Endothelial cell (in vitro differentiated cells): ENCODE data around the gene SLC2A9. TPM values are rescaled to one million over a fixed set of nuclear protein-coding genes. Genes with fewer than 3 reads are reported as not detected.

Experiments
- DNase-seq: peaks from one replicate; pipeline ENCODE4 v3.0.0; 2021; ENCODE audit warnings: low spot score
- H3K27ac Mint-ChIP-seq: one replicate; pipeline ENCODE4 v1.8.0; 2021; ENCODE audit warnings: mixed read lengths, inconsistent platforms; ENCODE audit not compliant: unreplicated experiment
- H3K27me3 Mint-ChIP-seq: one replicate; pipeline ENCODE4 v1.8.0; 2021; ENCODE audit warnings: mild to moderate bottlenecking, moderate library complexity, mixed read lengths, inconsistent platforms; ENCODE audit not compliant: unreplicated experiment
- H3K36me3 Mint-ChIP-seq: one replicate; pipeline ENCODE4 v1.8.0; 2021; ENCODE audit warnings: mild to moderate bottlenecking, low read depth, mixed read lengths, inconsistent platforms; ENCODE audit not compliant: unreplicated experiment
- H3K4me1 Mint-ChIP-seq: one replicate; pipeline ENCODE4 v1.8.0; 2021; ENCODE audit warnings: mild to moderate bottlenecking, mixed read lengths, inconsistent platforms; ENCODE audit not compliant: unreplicated experiment
- H3K4me3 Mint-ChIP-seq: one replicate; pipeline ENCODE4 v1.8.0; 2021; ENCODE audit warnings: mild to moderate bottlenecking, mixed read lengths, inconsistent platforms; ENCODE audit not compliant: unreplicated experiment
- H3K9me3 Mint-ChIP-seq: one replicate; pipeline ENCODE4 v1.8.0; 2021; ENCODE audit warnings: mixed read lengths, inconsistent platforms; ENCODE audit not compliant: unreplicated experiment
- total RNA-seq: library from RNA; stranded (reverse); fragmentation: NEBNext Ultra II Directional; extraction: Animal tissue kit (Norgen Biotek cat#: 25700); gene quantifications from one replicate; pipeline ENCODE4 v1.2.1, GENCODE V29; 2021; ENCODE audit not compliant: unreplicated experiment
- TF ChIP-seq, protein P1 (sequence below): fragments of 200-600 bp; sonication (generic); IDR thresholded peaks from one replicate; pipeline ENCODE4 v1.5.0; 2021; ENCODE audit warnings: antibody characterized with exemption; ENCODE audit not compliant: unreplicated experiment

Gene SLC2A9
- total RNA-seq, 1 donor from 2014 or later, result 0.72 TPM

DNA sequence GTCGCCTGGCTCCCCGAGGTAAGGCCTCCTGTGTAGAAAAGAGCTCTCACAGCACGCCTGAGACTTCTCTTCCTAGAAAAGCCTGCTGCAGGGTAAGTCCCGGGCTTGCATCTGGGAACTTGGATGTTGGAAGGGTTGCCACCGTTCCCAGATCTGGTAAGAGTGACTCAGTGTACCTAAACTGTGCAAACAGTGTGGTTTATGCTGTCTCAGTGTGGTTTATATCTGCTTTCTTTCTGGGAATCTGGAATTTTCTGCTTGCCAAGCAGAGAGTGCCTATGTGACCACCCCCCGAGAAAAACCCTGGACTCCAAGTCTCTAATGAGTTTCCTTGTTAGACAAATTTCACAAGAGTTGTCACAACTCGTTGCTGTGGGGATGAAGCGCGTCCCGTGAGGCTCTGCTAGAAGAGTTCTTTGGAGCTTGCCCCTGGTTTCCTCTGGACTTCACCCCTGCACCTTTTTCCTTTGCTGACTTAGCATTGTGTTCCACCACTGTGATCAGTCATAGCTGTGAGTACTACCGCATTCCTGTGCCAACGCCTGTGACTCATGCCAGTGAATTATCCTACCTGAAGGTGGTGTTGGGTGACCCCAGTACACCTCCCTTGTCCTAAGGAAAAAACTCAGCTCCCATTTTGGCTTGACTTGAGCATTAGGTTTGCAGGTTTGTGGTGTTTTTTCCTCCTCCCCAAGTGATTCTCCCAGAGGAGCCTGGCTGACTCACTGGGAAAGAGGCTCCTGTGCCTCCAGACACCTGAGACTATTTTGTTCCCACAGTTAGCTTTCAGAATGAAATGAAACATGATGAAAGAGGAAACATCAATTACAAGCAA, 14.5 kb downstream of the SLC2A9 start:
- no peak overlapping the region for H3K27ac Mint-ChIP-seq

DNA sequence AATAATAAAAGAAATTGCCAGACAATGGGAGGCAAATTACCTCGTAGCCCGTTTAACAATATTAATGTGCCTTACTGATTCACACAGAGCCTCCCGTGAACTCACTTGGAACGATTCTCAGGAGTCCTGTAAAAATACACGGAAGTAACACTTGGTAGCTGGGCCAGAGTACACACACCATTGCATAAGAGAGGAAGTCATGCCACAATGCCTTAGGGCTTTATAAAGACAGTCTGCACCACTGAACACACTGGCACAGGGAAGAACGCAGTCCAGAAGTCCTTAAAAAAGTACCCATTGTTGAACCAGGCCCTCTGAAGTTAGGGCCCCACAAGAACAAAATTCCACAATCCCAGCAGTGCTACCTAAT, 15.1 kb downstream of the SLC2A9 start:
- no peak for DNase-seq
- TF ChIP-seq, protein P1, sequence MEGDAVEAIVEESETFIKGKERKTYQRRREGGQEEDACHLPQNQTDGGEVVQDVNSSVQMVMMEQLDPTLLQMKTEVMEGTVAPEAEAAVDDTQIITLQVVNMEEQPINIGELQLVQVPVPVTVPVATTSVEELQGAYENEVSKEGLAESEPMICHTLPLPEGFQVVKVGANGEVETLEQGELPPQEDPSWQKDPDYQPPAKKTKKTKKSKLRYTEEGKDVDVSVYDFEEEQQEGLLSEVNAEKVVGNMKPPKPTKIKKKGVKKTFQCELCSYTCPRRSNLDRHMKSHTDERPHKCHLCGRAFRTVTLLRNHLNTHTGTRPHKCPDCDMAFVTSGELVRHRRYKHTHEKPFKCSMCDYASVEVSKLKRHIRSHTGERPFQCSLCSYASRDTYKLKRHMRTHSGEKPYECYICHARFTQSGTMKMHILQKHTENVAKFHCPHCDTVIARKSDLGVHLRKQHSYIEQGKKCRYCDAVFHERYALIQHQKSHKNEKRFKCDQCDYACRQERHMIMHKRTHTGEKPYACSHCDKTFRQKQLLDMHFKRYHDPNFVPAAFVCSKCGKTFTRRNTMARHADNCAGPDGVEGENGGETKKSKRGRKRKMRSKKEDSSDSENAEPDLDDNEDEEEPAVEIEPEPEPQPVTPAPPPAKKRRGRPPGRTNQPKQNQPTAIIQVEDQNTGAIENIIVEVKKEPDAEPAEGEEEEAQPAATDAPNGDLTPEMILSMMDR, result no peak
- Mint-ChIP-seq H3K27ac (peak overlapping the region; percentile 32), H3K9me3 (no peaks in the 10 kb centered on the region), H3K4me1 (peaks cover 12% of the 10 kb centered on the region), H3K27me3 (no peaks in the 10 kb centered on the region), H3K4me3 (no peak overlapping the region), H3K36me3 (no peaks in the 10 kb centered on the region)

More for the DNA sequence above, 14.5 kb downstream of the SLC2A9 start:
- no peaks in the 10 kb centered on the region for H3K36me3 Mint-ChIP-seq
- H3K4me1 Mint-ChIP-seq, result peaks cover 12% of the 10 kb centered on the region
- H3K9me3 Mint-ChIP-seq, result no peaks in the 10 kb centered on the region
- H3K4me3 Mint-ChIP-seq, result no peak overlapping the region
- DNase-seq, result no peak
- H3K27me3 Mint-ChIP-seq, result no peaks in the 10 kb centered on the region
- TF ChIP-seq, protein P1, result no peak

GRCh38 chr4:10005632-10006031, 15.7 kb downstream of the SLC2A9 start:
- TF ChIP-seq, protein P1, result no peak

DNA sequence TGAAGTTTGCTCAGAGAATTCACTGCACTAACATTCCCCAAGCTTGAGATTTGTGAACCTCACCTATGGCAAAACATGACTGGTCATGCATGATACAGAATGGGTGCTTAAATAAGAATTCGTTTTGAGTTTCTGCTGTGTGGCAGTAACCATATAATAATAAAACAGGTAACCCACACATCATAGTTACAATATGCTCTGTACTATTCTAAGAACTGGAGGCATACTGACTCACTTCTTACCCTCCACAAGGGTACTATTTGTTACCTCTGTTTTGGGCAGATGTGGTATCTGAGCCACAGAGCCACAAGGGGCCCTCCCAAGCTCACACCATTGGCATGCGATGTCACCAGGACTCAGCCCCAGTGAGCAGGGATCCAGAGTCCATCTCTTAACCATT, 17.6 kb downstream of the SLC2A9 start:
- Mint-ChIP-seq H3K27ac (no peak overlapping the region), H3K27me3 (peaks cover 2% of the 10 kb centered on the region), H3K4me1 (peaks cover 12% of the 10 kb centered on the region), H3K9me3 (no peaks in the 10 kb centered on the region), H3K4me3 (no peak overlapping the region), H3K36me3 (no peaks in the 10 kb centered on the region)
- no peak for DNase-seq
- TF ChIP-seq, protein P1, result no peak

More at GRCh38 chr4:10005632-10006031, 15.7 kb downstream of the SLC2A9 start:
- Mint-ChIP-seq H3K27ac (no peak overlapping the region), H3K4me3 (no peak overlapping the region), H3K9me3 (no peaks in the 10 kb centered on the region), H3K36me3 (no peaks in the 10 kb centered on the region), H3K27me3 (no peaks in the 10 kb centered on the region), H3K4me1 (peaks cover 12% of the 10 kb centered on the region)
- no peak for DNase-seq

DNA sequence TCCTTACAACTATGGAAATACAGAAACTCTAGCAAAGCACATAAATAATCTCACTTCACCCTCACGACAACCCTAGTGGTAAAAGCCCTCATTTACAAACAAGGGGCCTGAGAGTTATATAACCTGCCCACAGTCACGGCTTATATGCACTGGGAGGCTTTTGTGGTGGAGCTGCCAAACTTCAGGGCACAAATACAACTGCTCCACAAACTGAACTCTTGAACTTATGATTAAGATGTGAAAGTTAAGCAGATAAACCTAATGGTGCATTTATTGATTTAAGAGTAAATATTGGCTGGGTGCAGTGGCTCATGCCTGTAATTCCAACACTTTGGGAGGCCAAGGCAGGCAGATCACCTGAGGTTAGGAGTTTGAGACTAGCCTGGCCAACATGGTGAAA, 19.0 kb downstream of the SLC2A9 start:
- TF ChIP-seq, protein P1, result no peak
- DNase-seq, result no peak
- Mint-ChIP-seq H3K27me3 (peaks cover 3% of the 10 kb centered on the region), H3K9me3 (no peaks in the 10 kb centered on the region), H3K4me1 (peaks cover 12% of the 10 kb centered on the region), H3K27ac (no peak overlapping the region), H3K36me3 (no peaks in the 10 kb centered on the region), H3K4me3 (no peak overlapping the region)
